GM12891 (cell line): ENCODE measurements around the gene TMTC2.

Source experiments
- POLR2A ChIP-seq: IDR thresholded peaks from 2 replicates; pipeline ENCODE4 v1.6.1; 2011; ENCODE audit warnings: low read depth, low read length, control low read depth
- POLR2AphosphoS5 ChIP-seq: IDR thresholded peaks from 2 replicates; pipeline ENCODE4 v1.6.1; 2011; ENCODE audit warnings: low read depth, low read length, control low read depth

GRCh38 chr12:82665142-82665923 is 21.4 kb upstream of the TMTC2 start:
- no peak for TF ChIP-seq POLR2A
- TF ChIP-seq POLR2AphosphoS5: no peak
